Kidney epithelial cell (primary cell): Measurements from ENCODE around the gene MCM9. TPM values are rescaled to one million over a fixed set of nuclear protein-coding genes. Genes with fewer than 3 reads are reported as not detected.

Experiments used
- DNase-seq: peaks from one replicate; pipeline ENCODE4 v3.0.0-alpha.2; 2010; ENCODE audit warnings: low read depth
- H3K27me3 ChIP-seq: 2 replicates; pipeline ENCODE4 v1.6.0; 2011; ENCODE audit warnings: low read length; ENCODE audit not compliant: control insufficient read depth, insufficient read depth
- H3K36me3 ChIP-seq: 2 replicates; pipeline ENCODE4 v1.5.1; 2011; ENCODE audit warnings: low read length; ENCODE audit not compliant: control insufficient read depth, insufficient read depth
- H3K4me3 ChIP-seq: 2 replicates; pipeline ENCODE4 v1.5.1; 2011; ENCODE audit warnings: low read depth, mild to moderate bottlenecking, control low read depth, low read length
- total RNA-seq: library from RNA; depleted of rRNA; stranded (reverse); fragments of >200 nt; gene quantifications from 2 replicates; pipeline ENCODE4 v1.2.3, GENCODE V29; 2015
- TF ChIP-seq, protein P1 (sequence below): IDR thresholded peaks from 2 replicates; pipeline ENCODE4 v1.5.1; 2011; ENCODE audit warnings: mild to moderate bottlenecking, moderate library complexity, low read length, control low read depth, inconsistent platforms; ENCODE audit not compliant: insufficient read depth, poor library complexity, severe bottlenecking

Gene MCM9
- total RNA-seq, 1 donor from 2014 or later: 14.2 TPM

DNA sequence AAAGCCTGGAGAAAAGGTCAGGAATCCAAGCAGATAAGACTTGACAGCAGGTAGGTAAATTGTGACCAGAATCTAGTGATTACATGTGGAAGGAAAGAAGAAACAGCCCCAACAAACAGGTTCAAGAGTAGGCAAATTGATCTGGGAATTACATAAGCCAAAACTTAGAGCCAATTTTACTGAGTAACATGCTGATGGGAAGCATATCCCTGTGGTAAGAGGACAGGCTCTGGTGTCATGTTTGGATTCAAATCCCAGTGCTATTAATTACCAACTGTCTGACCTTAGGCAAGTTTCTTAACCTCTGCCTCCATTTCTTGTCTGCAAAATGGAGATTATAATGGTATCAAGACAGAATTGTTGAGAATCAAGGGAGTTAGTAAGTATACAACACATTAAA is 20.4 kb downstream of the MCM9 start:
- no peaks in the 10 kb centered on the region for H3K27me3 ChIP-seq
- no peak overlapping the region for H3K4me3 ChIP-seq
- no peak for DNase-seq
- no peaks in the 10 kb centered on the region for H3K36me3 ChIP-seq
- TF ChIP-seq, protein P1, sequence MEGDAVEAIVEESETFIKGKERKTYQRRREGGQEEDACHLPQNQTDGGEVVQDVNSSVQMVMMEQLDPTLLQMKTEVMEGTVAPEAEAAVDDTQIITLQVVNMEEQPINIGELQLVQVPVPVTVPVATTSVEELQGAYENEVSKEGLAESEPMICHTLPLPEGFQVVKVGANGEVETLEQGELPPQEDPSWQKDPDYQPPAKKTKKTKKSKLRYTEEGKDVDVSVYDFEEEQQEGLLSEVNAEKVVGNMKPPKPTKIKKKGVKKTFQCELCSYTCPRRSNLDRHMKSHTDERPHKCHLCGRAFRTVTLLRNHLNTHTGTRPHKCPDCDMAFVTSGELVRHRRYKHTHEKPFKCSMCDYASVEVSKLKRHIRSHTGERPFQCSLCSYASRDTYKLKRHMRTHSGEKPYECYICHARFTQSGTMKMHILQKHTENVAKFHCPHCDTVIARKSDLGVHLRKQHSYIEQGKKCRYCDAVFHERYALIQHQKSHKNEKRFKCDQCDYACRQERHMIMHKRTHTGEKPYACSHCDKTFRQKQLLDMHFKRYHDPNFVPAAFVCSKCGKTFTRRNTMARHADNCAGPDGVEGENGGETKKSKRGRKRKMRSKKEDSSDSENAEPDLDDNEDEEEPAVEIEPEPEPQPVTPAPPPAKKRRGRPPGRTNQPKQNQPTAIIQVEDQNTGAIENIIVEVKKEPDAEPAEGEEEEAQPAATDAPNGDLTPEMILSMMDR: no peak

GRCh38 chr6:118913161-118913560 is 21.8 kb downstream of the MCM9 start:
- TF ChIP-seq, protein P1: no peak
- Histone ChIP-seq H3K36me3 (no peaks in the 10 kb centered on the region), H3K27me3 (no peaks in the 10 kb centered on the region), H3K4me3 (no peak overlapping the region)
- DNase-seq: no peak

DNA sequence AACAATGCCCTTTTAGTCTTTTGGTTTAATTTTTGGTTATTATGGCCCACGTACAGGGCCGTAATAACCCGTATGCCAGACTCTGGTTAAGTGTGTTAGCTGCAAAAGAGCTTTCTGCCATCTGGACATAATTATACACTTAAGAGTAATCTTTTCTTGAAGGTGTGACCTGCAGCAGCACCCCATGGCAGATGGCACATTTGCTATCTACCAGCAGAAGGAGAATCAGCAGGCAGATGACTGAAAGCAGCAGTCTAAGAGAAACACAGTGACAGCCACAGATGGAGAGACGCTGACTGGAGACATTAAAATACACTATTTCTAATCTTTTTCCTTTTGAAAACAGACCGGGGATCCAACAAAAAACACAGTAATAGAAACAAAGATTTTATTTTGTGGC is 22.3 kb downstream of the MCM9 start:
- no peak overlapping the region for H3K4me3 ChIP-seq
- DNase-seq: no peak
- H3K36me3 ChIP-seq: no peaks in the 10 kb centered on the region
- H3K27me3 ChIP-seq: no peaks in the 10 kb centered on the region
- TF ChIP-seq, protein P1: no peak

DNA sequence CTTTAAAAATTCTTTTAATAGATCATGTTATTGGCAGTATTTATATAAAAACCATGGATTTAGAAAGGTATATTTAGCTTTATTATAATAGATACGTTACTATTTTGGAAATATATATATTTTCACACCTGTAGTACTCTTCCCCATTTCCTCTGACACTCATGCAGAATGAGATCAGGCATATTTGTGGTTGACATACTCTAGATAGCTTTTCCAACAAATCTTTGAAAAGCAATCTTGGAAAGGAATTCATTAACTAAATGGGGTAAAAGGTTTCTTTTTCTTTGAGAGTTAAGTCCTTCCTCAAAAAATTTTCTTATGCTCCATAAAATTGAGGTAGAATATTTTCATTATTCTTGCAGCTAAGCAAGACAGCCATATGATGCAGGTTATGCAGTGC is 26.5 kb downstream of the MCM9 start:
- Histone ChIP-seq H3K27me3 (no peaks in the 10 kb centered on the region), H3K4me3 (no peak overlapping the region), H3K36me3 (no peaks in the 10 kb centered on the region)
- DNase-seq: no peak
- TF ChIP-seq, protein P1: no peak

GRCh38 chr6:118905851-118906250 is 29.1 kb downstream of the MCM9 start:
- no peaks in the 10 kb centered on the region for H3K36me3 ChIP-seq
- no peaks in the 10 kb centered on the region for H3K27me3 ChIP-seq
- H3K4me3 ChIP-seq: no peak overlapping the region
- no peak for DNase-seq
- TF ChIP-seq, protein P1: no peak

DNA sequence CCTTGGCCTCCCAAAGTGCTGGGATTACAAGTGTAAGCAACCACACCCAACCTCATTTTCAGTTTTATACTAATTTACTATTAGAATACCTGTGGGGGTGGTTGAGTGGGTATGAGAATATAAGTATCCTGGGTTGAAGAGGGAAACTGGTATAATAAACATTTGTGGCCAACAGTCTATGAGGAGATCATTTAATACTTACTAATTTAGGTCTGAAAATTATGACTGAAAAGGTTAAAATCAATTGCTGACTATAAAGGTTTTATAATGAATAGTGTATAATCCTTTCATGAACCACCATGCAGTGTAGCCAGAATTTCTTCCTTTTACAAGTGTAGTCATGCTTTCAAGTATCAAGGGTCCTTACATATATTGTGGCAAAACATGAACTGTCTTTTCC is 29.9 kb downstream of the MCM9 start:
- no peak for DNase-seq
- Histone ChIP-seq H3K36me3 (no peaks in the 10 kb centered on the region), H3K27me3 (no peaks in the 10 kb centered on the region), H3K4me3 (no peak overlapping the region)
- TF ChIP-seq, protein P1: no peak
